Limb (tissue), 2 donors: Measurements from ENCODE around the gene ERN1.
"Not testable (repeated sequence)": the region's sequence is repeated elsewhere in the genome, so short reads cannot be mapped to it uniquely, and the experiment has no call there.

Experiments used
- DNase-seq, 2 donors: peaks; one replicate each; pipeline ENCODE4 v3.0.0-alpha.2; 2016; ENCODE audit errors: extremely low spot score in 2 of 2

ERN1 gene

DNA sequence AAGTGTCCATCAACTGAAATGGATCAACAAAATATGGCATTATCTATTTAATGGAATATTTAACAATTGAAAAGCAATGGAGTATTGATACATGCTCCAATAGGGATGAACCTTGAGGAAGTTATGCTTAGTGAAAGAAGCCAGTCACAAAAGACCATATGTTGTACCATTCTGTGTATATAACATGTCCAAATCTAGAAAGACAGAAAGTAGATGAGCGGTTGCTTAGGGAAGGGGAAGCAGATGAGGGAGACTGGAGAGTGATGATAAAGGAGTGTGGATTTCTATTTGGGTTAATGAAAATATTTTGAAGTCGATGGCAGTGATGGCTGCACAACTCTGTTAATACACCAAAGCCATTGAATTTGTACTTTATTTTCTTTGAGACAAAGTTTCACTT lies 8.5 kb upstream of the ERN1 start:
- DNase-seq, result no peak

- no peak for DNase-seq
Observed at GRCh38 chr17:64135000-64135399, 5.1 kb upstream of the ERN1 start.

DNA sequence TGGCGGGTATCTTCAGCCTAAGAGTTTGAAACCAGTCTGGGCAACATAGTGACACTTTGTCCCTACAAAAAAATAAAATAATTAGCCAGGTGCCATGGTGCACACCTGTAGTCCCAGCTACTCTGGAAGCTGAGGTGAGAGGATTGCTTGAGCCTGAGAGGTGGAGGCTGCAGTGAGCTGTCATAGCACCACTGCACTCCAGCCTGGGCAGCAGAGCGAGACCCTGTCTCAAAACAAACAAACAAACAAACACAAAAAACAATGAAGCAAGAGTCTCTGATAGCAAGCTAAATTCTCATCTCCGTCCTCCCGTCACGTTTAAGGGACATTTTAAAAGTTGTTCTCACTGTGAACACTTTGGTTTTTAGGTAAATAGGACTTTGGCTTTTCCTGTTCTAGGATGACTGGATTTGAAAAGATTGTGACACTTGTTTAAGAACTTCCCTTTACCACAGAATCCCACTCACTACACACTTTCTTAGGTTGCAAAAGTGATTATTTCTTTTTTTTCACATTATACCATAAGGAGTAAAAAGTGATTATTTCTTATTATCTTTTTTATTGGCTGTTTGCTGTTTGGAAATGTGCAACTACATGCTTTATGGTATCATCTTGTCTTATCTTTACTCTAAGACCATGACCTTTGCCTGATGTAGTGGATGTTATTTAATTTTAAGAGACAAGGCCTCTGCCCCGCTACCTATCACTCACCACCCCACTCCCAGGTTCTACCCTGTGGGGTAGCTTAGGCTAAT lies 4.4 kb upstream of the ERN1 start:
- no peak for DNase-seq

DNA sequence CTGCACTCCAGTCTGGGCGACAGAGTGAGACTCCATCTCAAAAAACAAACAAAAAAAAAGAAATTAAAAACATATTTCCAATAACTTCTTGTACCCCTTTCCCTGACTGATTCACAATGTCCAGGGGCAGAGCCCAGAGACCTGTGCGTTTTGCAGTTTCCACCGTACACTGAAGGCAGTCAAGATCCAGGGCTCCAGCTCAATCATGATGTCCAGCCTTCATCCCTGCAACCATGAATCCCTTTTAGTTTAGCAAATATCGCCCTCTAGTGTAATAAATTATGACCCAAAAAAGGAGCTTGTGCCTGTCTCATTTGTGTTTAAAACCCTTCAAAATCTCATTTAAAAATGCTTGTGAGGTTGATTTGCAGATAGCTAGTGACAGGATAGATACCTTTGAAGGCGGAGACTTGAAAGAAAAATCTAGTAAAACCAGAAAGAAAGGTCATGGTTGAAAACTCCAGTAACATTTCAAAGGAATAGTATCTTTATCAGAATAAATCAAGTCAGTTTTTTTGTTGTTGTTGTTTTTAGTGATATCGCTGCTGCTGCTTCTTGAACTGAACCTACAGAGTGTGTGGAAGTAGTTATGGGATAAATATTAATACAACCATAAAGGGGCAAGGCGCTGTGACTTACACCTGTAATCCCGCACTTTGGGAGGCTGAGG lies 3.7 kb upstream of the ERN1 start:
- peak; percentile 38 to 78 for DNase-seq

- no peak for DNase-seq
Observed at GRCh38 chr17:64131606-64132270, 1.8 kb upstream of the ERN1 start.

DNA sequence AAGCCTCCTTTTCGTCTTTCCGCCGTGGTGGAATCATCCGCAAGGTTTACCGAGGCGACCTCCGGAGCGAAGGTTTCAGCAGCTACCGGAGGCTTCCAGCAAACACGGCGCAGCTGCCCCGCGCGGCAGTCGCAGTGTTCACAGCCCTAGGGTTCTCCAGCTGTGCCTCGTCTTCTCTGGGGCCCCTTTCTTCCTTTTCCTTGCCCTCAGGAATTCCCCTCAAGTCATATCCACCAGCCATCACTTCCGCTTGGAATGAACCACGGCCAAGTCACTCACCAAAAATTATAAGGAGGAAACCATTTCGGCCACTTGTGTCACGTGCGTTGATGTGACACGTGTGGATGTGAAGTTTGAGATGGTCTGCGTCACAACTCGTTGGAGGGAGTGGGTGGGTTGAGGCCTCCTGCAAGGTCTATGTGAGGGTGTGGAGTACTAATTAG lies 636 bp upstream of the ERN1 start:
- peak in 1 of 2 donors; percentile 7 for DNase-seq

DNA sequence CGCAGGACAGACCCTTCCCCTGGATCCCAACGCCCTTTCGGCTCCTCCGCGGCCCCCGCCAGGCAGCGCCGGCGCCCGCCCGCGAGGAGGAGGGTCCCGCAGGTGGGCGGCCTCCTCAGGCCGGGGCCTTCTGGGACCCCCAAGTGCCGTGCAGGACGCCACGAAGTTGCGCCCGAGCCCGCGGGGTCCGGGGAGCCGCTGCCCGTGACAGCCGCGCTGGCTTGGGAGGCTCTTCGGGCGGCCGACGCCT lies 504 bp downstream of the ERN1 start:
- DNase-seq, result peak in 1 of 2 donors; percentile 8

GRCh38 chr17:64128787-64129514 lies 993 bp downstream of the ERN1 start:
- no peak for DNase-seq

GRCh38 chr17:64126918-64127317 lies 3.0 kb downstream of the ERN1 start:
- no peak for DNase-seq

DNA sequence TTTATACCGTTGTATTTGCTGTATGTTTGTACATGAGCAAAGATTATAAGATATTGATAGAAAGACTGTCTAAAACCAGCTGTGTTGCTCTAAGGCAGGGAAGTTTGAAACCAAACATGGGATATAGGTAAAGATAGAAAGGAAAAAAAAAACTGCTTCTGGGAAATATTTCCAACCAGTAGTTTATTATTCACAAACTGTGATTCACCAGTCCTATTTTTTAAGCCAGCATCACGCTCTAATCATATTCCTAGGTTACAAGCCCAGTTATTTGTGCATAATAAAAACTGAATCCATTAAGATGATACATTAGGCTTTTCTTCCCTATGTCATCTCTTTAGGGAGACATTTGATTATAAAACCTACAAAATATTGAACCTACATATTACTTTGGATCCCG lies 4.0 kb downstream of the ERN1 start:
- DNase-seq, result no peak

DNA sequence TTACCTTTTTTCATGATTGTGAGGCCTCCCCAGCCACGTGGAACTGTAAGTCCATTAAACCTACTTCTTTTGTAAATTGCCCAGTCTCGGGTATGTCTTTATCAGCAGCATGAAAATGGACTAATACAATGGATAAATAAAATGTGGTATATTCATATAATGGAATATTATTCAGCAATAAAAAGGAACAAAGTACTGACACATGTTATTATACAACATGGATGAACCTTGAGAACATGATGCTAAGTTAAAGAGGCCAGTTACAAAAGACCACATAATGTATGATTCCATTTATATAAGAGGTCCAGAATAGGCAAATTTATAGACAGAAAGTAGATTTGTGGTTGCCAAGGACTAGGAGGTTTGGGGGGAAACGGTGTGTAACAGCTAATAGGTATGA lies 5.3 kb downstream of the ERN1 start:
- no peak for DNase-seq

DNA sequence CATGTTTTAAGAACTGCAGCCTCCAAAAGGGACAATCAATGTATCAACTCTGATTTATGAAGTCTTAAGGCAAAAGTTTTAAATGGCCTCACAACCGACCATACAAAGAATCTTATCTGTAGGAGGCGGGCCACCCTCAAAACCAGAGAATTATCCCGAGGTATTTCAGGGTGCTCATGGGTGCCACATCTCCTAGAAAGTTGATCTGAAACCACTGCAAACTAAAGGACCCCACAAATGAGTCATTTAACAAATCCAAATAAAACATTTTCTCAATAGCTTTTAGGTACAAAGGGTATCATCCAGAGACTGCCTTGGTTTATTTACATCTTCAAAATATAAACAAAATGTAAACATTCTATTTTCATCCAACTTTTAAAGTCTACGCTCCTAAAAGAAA lies 6.8 kb downstream of the ERN1 start:
- DNase-seq, result no peak

DNA sequence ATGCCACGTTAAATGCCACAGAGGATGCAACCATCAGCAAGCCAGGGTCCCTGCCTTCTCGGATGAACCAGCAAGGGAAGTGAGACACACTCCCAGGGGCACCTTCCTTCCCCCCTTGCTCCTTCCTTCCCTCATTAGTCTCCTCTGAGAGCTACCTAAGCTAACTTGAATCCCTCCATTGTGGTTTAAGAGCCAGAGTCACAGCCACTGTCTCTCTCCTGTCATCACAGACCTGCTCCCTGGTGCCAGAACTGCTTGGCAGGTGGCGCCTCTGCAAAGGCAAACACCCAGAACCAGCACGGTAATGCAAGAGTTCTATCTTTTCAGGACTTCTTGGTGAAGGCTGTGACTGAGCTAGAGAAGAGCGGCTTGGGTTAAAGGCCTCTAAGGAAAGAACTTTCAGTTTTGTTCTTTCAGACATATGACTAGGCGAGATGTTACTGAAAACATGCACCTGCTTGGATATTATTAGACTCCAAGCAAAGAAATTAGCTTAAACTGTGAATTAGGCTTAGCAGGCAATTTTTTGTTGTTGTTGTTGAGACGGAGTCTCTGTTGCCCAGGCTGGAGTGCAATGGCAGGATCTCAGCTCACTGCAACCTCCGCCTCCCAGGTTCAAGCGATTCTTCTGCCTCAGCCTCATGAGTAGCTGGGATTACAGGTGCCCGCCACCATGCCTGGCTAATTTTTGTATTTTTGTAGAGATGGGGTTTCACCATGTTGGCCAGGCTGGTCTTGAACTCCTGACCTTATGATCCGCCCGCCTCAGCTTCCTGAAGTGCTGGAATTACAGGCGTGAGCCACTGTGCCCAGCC lies 8.8 kb downstream of the ERN1 start:
- DNase-seq, result not testable (repeated sequence)

DNA sequence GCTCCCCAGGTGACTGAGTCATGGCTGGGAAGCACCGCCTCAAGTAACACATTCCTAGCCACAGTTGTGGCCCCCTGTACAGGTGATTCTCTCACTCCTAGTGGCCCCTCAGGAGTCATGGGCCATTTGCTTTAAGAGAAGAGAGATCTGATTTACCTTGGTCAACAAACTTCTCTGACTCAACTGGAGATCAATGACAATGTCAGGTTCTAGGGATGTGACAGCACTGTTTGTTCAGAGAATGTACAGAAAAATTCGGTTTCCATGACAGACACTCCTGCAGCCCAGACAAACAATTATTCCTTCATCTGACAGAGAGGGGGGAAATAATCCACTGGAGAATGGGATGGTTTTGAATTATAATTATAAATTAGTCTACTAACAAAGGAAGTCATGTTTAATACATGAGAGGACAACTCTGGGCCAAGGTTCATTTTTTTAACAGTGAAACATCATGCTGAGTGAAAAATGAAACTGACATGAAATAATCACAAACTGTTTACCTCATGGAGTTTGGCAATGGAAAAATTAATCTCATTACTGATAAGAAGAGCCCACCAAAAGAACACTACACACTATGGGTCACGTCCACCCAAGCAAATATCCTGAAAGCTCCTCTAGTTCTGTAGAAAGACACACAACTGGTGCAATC lies 9.7 kb downstream of the ERN1 start:
- no peak for DNase-seq

- DNase-seq, result peak in 1 of 2 donors; percentile 42
Observed at GRCh38 chr17:64117981-64118979, 11.7 kb downstream of the ERN1 start.

DNA sequence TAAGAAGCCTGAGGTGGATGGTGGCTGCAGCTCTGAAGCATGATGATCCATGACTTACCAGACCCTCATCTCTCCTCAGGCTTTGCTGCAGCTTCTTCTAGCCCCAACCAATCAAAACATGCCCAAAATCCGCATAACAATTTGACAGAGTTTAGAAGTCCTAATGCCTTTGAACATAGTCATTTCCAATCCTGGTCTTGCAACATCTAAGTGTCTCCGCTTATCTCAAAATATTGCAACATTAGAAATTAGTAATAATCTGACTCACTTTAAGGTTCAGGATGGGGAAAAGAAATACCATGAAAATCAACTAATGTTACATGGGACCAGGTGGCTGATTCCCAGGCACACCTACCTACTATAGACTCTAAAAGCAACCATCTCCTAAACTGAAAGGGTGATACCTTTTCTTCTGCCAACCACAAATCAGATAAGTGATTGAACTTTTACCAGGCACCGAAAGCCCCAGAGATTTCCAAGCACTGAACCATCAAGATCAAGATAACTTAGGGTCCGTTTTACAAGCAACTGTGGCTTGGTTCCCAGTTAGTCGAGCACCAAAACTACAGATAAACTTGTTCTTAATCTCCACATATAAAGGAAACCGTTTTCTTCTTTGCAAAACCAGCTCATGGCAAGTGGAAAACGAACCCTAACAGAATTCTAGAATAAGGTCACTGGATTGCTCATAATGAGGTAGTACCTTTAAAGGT lies 14.0 kb downstream of the ERN1 start:
- no peak for DNase-seq

- no peak for DNase-seq
Observed at GRCh38 chr17:64115043-64115698, 14.8 kb downstream of the ERN1 start.

GRCh38 chr17:64113006-64113405 lies 16.9 kb downstream of the ERN1 start:
- no peak for DNase-seq
